ENCODE data around the gene DDX4. TPM values are rescaled to one million over a fixed set of nuclear protein-coding genes. Genes with fewer than 3 reads are reported as not detected.
"Not testable (repeated sequence)": the region's sequence is repeated elsewhere in the genome, so short reads cannot be mapped to it uniquely, and the experiment has no call there.

Gene DDX4
- polyA plus RNA-seq, 3 donors = not detected

GRCh38 chr5:55715519-55716078, 22.3 kb upstream of the DDX4 start:
- no peak for DNase-seq (ENCODE audit: extremely low read depth in 1 of 11, low read depth in 9 of 11, low spot score in 4 of 11)

GRCh38 chr5:55719026-55719425, 18.8 kb upstream of the DDX4 start:
- DNase-seq (ENCODE audit: extremely low read depth in 1 of 11, low read depth in 9 of 11, low spot score in 4 of 11) = not testable (repeated sequence)

- DNase-seq (ENCODE audit: extremely low read depth in 1 of 11, low read depth in 9 of 11, low spot score in 4 of 11) = no peak
These were observed 17.6 kb upstream of the DDX4 start for GRCh38 chr5:55720188-55720703.

DNA sequence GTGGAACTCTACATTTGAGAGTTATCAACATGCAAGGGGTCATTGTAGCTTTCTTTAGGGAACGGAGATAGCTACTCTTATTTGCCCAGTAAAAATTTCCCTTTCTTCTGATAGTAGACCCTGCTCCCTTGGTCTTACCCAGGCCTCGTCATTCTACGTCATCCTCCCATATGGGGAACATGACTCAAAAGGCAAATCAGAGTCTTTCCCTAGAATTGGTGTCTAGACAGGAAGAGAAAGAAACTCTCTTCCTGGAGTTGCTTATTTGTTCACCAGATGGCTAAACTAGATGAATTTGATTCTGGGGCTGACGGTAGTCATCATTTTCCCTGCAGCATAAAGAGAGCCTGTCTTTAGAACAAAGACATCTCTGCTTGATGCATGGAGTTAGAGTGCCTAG, 13.6 kb upstream of the DDX4 start:
- no peak for DNase-seq (ENCODE audit: extremely low read depth in 1 of 11, low read depth in 9 of 11, low spot score in 4 of 11)

GRCh38 chr5:55731848-55732247, 6.0 kb upstream of the DDX4 start:
- DNase-seq (ENCODE audit: extremely low read depth in 1 of 11, low read depth in 9 of 11, low spot score in 4 of 11) = no peak

- DNase-seq (ENCODE audit: extremely low read depth in 1 of 11, low read depth in 9 of 11, low spot score in 4 of 11) = no peak
These were observed 5.3 kb upstream of the DDX4 start for GRCh38 chr5:55732585-55732984.

- DNase-seq (ENCODE audit: extremely low read depth in 1 of 11, low read depth in 9 of 11, low spot score in 4 of 11) = no peak
These were observed 3.2 kb upstream of the DDX4 start for GRCh38 chr5:55734658-55735057.

- no peak for DNase-seq (ENCODE audit: extremely low read depth in 1 of 11, low read depth in 9 of 11, low spot score in 4 of 11)
These were observed 4.9 kb downstream of the DDX4 start for GRCh38 chr5:55742778-55743177.

GRCh38 chr5:55747778-55748318, 10.0 kb downstream of the DDX4 start:
- DNase-seq (ENCODE audit: extremely low read depth in 1 of 11, low read depth in 9 of 11, low spot score in 4 of 11) = no peak

DNA sequence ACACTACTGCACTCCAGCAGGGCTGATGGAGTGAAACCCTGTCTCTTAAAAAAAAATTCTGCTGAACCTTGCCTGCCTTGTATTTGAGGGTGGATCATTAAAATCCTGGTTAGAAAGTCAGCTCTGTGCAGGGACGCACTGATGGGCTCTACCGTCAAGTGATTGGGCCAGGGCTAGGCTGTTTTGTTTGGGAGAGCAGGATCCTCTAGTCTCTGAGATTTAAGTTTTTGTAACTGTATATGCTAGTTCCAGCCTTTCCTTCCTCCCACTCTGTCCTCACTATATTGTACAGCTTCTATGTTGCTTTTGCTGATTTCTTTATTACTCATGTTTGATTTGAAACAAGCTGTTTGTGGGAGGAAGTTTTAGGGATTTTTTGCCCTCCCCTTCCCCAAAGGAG, 11.5 kb downstream of the DDX4 start:
- peak in 6 of 11 donors; percentile 4 to 18 (median 8) for DNase-seq (ENCODE audit: extremely low read depth in 1 of 11, low read depth in 9 of 11, low spot score in 4 of 11)

- DNase-seq (ENCODE audit: extremely low read depth in 1 of 11, low read depth in 9 of 11, low spot score in 4 of 11) = no peak
These were observed 12.2 kb downstream of the DDX4 start for GRCh38 chr5:55750063-55750462.

DNA sequence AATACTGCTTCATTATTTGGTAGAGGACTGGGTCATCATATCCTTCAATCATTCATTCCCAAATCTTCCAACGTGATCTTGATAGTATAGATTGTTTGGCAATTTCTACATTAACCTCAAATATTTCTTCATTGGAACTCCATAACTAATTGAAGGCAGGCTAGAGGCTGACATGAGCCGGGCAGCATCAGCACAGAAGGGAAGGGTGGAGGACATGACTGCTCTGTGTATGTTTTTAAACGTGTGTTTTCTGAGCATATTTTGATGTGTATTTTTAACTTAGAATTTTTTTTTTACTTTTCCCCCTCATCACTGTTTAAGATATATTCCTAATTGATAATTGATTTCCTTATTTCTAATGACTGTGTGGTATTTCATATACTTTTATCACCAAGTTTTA, 12.6 kb downstream of the DDX4 start:
- no peak for DNase-seq (ENCODE audit: extremely low read depth in 1 of 11, low read depth in 9 of 11, low spot score in 4 of 11)

DNA sequence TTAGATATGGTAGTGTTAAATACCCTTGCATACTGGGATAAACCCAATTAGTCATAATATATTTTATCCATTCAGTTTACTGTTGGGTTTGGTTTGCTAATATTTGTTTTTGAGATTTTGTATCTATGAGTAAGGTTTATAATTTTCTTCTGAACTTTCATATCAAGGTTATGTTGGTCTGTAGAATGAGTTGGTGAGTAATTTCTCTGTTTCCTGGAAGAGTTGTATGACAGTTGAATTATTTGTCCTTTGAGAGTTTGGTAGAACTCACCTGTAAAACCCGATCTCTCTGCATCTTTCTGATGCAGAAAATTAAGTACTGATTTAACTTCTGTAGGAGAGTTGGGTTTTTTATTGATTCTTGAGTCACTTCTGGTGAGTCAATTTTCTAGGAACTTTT, 20.4 kb downstream of the DDX4 start:
- DNase-seq (ENCODE audit: extremely low read depth in 1 of 11, low read depth in 9 of 11, low spot score in 4 of 11) = no peak

DNA sequence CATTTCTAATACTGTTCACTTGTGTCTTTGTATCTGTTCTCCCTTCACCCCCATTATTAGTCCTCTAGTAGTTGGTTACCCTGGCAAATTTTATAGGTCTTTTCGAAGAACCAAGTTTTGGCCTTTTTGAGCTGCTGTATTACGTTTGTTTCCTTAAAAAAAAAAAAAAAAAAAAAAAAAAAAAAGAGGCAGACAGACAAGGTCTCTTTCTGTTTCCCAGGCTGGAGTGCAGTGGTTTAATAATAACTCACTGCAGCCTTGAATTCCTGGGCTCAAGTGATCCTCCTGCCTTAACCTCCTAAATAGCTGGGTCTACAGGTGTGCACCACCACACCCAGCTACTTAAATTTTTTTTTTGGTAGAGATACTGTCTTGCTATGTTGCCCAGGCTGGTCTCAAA, 20.9 kb downstream of the DDX4 start:
- no peak for DNase-seq (ENCODE audit: extremely low read depth in 1 of 11, low read depth in 9 of 11, low spot score in 4 of 11)

GRCh38 chr5:55761721-55762120, 23.9 kb downstream of the DDX4 start:
- not testable (repeated sequence) for DNase-seq (ENCODE audit: extremely low read depth in 1 of 11, low read depth in 9 of 11, low spot score in 4 of 11)

DNA sequence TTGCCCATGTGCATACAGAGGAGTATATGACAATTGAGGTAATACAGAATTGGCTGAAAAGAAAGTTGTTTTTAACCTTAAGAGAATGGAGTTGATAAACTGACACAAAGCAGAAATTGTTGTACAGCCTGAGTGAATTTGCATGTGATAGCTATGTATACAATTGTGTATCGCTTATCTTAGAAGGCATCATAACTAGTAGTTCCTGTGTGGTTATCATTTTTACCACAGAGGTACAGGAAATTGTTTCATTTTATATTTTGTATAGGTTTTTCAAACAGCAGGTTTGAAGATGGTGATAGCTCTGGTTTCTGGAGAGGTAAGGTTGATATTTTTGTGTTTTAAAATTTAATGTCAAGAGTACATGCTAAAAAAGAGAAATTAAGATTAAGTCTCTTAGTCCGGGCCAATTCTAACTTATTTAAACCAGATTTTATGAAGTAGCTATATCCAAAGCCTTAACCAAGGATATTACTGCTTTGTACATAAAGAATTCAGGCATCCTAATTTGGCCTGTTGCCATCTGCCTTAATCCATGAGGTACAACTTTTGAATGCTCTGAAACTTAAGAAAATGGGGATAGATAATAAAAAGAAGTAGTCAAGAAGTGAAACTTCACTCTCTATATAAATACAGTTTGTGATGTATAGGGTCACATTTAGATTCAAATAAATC, 26.0 kb downstream of the DDX4 start:
- DNase-seq (ENCODE audit: extremely low read depth in 1 of 11, low read depth in 9 of 11, low spot score in 4 of 11) = no peak

DNA sequence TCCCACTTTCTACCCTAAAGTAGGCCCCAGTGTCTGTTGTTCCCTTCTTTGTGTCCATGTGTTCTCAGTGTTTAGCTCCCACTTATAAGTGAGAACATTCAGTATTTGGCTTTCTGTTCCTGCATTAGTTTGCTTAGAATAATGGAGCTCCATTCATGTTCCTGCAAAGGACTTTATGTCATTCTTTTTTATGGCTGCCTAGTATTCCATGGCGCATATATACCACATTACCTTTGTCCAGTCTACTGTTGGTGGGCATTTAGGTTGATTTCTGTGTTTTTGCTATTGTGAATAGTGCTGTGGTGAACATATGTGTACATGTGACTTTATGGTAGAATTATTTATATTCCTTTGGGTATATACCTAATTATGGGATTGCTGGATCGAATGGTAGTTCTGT, 30.4 kb downstream of the DDX4 start:
- no peak for DNase-seq (ENCODE audit: extremely low read depth in 1 of 11, low read depth in 9 of 11, low spot score in 4 of 11)

- no peak for DNase-seq (ENCODE audit: extremely low read depth in 1 of 11, low read depth in 9 of 11, low spot score in 4 of 11)
These were observed 33.4 kb downstream of the DDX4 start for GRCh38 chr5:55771175-55771655.

GRCh38 chr5:55773057-55773456, 35.2 kb downstream of the DDX4 start:
- no peak for DNase-seq (ENCODE audit: extremely low read depth in 1 of 11, low read depth in 9 of 11, low spot score in 4 of 11)

- DNase-seq (ENCODE audit: extremely low read depth in 1 of 11, low read depth in 9 of 11, low spot score in 4 of 11) = no peak
These were observed 39.5 kb downstream of the DDX4 start for GRCh38 chr5:55777332-55777731.

DNA sequence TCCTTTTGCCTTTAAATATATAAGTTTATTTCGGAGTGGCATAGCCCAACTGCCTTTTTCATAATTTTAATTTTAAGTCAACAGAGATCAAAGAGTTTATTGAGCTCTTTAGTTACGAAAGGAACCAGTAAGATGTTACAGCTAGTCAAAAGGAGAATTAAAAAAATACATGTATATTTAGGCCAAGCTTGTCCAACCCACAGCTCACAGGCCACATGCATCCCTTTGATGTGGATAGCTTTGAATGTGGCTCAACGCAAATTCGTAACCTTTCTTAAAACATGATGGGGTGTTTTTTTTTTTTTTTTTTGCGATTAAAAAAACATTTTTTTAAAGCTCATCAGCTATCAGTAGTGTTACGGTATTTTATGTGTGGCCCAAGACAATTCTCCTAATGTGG, 63.1 kb downstream of the DDX4 start:
- DNase-seq (ENCODE audit: extremely low read depth in 1 of 11, low read depth in 9 of 11, low spot score in 4 of 11) = no peak

Measured in renal cortex interstitium (tissue), 11 donors.